ENCODE measurements around the gene EFL1.

EFL1 gene

GRCh38 chr15:82159922-82160321 is 102.6 kb downstream of the EFL1 start:
- no peak for DNase-seq (ENCODE audit: low read depth in 3 of 3)

- no peak for DNase-seq (ENCODE audit: low read depth in 3 of 3)
These were observed 103.7 kb downstream of the EFL1 start for GRCh38 chr15:82158811-82159210.

GRCh38 chr15:82150645-82151044 is 111.9 kb downstream of the EFL1 start:
- no peak for DNase-seq (ENCODE audit: low read depth in 3 of 3)

GRCh38 chr15:82146990-82147461 is 115.5 kb downstream of the EFL1 start:
- no peak for DNase-seq (ENCODE audit: low read depth in 3 of 3)

- no peak for DNase-seq (ENCODE audit: low read depth in 3 of 3)
These were observed 116.0 kb downstream of the EFL1 start for GRCh38 chr15:82146576-82146975.

GRCh38 chr15:82143390-82144385 is 118.8 kb downstream of the EFL1 start:
- DNase-seq (ENCODE audit: low read depth in 3 of 3): no peak

- DNase-seq (ENCODE audit: low read depth in 3 of 3): no peak
These were observed 121.6 kb downstream of the EFL1 start for GRCh38 chr15:82140886-82141285.

- DNase-seq (ENCODE audit: low read depth in 3 of 3): no peak
These were observed 122.7 kb downstream of the EFL1 start for GRCh38 chr15:82139823-82140268.

GRCh38 chr15:82138306-82138705 is 124.2 kb downstream of the EFL1 start:
- DNase-seq (ENCODE audit: low read depth in 3 of 3): no peak

- no peak for DNase-seq (ENCODE audit: low read depth in 3 of 3)
These were observed 125.3 kb downstream of the EFL1 start for GRCh38 chr15:82137261-82137660.

- no peak for DNase-seq (ENCODE audit: low read depth in 3 of 3)
These were observed 126.4 kb downstream of the EFL1 start for GRCh38 chr15:82136120-82136519.

- DNase-seq (ENCODE audit: low read depth in 3 of 3): no peak
These were observed 126.9 kb downstream of the EFL1 start for GRCh38 chr15:82135638-82136037.

GRCh38 chr15:82134461-82134860 is 128.1 kb downstream of the EFL1 start:
- no peak for DNase-seq (ENCODE audit: low read depth in 3 of 3)

- no peak for DNase-seq (ENCODE audit: low read depth in 3 of 3)
These were observed 129.3 kb downstream of the EFL1 start for GRCh38 chr15:82133251-82133650.

- no peak for DNase-seq (ENCODE audit: low read depth in 3 of 3)
These were observed 129.8 kb downstream of the EFL1 start for GRCh38 chr15:82132742-82133141.

GRCh38 chr15:82132096-82132495 is 130.4 kb downstream of the EFL1 start:
- DNase-seq (ENCODE audit: low read depth in 3 of 3): no peak

- DNase-seq (ENCODE audit: low read depth in 3 of 3): no peak
These were observed 132.3 kb downstream of the EFL1 start for GRCh38 chr15:82130248-82130647.

GRCh38 chr15:82129761-82130160 is 132.8 kb downstream of the EFL1 start:
- DNase-seq (ENCODE audit: low read depth in 3 of 3): no peak

GRCh38 chr15:82129149-82129692 is 133.3 kb downstream of the EFL1 start:
- DNase-seq (ENCODE audit: low read depth in 3 of 3): no peak

GRCh38 chr15:82128401-82129148 is 134.0 kb downstream of the EFL1 start:
- no peak for DNase-seq (ENCODE audit: low read depth in 3 of 3)

- DNase-seq (ENCODE audit: low read depth in 3 of 3): no peak
These were observed 135.0 kb downstream of the EFL1 start for GRCh38 chr15:82127581-82127980.

- DNase-seq (ENCODE audit: low read depth in 3 of 3): no peak
These were observed 136.2 kb downstream of the EFL1 start for GRCh38 chr15:82126346-82126745.

All from stimulated activated CD4-positive, alpha-beta T cell treated with anti-CD3 and anti-CD28 coated beads, TNF-alpha, amount 100 ng/mL, for 48 hours (primary cell).